ENCODE data around the gene APIP.

The APIP gene

DNA sequence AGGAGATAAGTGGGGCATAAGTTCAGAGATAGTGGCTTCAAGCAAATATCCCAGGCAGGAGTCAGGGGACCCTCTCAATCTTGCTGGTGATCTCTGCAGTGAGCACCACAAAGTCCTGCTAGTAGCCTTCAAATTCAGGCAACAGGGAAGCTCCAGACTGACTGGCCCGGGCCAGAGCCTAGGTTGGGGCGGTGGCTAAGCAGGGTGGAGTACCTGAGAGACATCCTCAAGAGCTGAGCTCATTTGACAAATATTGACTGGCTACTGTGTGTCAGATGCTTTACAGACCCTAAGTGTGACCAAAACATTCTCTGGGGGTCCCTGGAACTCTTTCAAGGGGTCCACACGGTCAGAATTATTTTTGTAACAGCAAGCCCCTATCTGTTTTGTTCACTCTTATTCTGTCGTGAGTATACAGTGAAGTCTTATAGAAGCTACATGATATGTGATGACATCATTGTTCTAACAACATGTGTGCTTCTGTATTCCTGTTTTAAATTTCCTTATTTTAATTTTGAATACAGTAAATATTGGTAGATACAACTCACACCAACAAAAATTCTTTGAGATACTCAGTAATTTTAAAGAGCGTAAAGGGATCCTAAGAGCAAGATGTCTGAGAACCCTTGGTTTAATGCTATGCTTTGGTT lies 71.6 kb downstream of the APIP start:
- Histone ChIP-seq H3K27ac (no peak overlapping the region), H3K4me3 (ENCODE audit: low read depth, low read length) (no peak overlapping the region), H3K27me3 (ENCODE audit: insufficient read depth, low read depth, severe bottlenecking) (no peaks in the 10 kb centered on the region), H3K36me3 (no peaks in the 10 kb centered on the region), H3K9me3 (ENCODE audit: severe bottlenecking) (no peaks in the 10 kb centered on the region)
- no peak for DNase-seq
- TF ChIP-seq, protein P1, sequence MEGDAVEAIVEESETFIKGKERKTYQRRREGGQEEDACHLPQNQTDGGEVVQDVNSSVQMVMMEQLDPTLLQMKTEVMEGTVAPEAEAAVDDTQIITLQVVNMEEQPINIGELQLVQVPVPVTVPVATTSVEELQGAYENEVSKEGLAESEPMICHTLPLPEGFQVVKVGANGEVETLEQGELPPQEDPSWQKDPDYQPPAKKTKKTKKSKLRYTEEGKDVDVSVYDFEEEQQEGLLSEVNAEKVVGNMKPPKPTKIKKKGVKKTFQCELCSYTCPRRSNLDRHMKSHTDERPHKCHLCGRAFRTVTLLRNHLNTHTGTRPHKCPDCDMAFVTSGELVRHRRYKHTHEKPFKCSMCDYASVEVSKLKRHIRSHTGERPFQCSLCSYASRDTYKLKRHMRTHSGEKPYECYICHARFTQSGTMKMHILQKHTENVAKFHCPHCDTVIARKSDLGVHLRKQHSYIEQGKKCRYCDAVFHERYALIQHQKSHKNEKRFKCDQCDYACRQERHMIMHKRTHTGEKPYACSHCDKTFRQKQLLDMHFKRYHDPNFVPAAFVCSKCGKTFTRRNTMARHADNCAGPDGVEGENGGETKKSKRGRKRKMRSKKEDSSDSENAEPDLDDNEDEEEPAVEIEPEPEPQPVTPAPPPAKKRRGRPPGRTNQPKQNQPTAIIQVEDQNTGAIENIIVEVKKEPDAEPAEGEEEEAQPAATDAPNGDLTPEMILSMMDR (IDR thresholded peaks at IDR 0.05; ENCODE audit: low read depth, low read length), result no peak

DNA sequence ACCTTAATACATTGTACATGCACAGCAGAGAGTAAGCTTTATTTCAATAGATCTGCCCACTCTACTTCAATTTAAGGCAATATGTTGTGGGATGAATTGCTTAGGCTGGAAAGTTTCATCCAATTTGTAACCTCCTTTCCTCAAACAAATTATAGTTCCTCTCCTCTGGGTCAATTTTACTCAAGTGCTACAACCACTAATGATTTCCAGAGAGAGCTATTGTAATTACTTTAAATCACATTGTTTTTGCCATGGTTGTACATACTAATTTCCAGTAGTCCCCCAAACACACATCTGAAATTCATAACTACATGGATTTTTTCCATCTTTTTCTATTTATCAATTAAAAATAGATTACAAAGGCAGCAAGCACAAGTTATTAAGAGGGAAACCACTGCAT lies 72.9 kb downstream of the APIP start:
- Histone ChIP-seq H3K9me3 (ENCODE audit: severe bottlenecking) (no peaks in the 10 kb centered on the region), H3K36me3 (no peaks in the 10 kb centered on the region), H3K27me3 (ENCODE audit: insufficient read depth, low read depth, severe bottlenecking) (no peaks in the 10 kb centered on the region), H3K4me3 (ENCODE audit: low read depth, low read length) (no peak overlapping the region), H3K27ac (no peak overlapping the region)
- TF ChIP-seq, protein P1 (IDR thresholded peaks at IDR 0.05; ENCODE audit: low read depth, low read length), result no peak
- no peak for DNase-seq

DNA sequence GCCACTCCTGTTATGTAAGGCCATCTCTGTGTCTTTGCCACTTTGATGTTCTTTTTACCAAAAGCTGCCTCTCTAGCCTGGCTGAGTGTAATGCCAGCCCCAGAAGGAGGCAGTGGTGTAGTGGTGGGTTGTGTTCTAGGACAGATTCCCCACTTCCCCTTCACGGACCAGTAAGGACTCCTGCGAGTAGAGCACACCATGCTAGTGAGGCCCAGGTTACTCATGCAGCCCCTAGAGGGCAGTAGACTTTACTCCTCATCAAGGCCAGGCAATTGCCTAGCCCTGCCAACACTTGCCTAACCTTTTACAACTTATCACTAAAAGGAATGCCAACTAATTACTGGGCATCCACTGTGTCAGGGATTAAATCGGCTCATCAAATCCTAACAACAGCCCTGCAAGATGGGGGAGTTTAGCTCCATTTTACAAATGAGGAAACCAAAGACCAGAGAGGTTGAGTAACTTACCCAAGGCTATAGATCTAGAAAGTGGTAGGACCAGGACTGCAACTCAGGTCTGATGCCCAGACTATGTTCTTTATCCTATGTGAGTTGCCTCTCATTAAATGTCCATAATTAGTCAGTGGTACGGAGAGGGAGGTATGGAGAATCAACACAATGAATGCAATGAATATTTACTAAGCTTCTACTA lies 75.3 kb downstream of the APIP start:
- Histone ChIP-seq H3K27ac (no peak overlapping the region), H3K9me3 (ENCODE audit: severe bottlenecking) (no peaks in the 10 kb centered on the region), H3K27me3 (ENCODE audit: insufficient read depth, low read depth, severe bottlenecking) (no peaks in the 10 kb centered on the region), H3K36me3 (no peaks in the 10 kb centered on the region), H3K4me3 (ENCODE audit: low read depth, low read length) (no peak overlapping the region)
- DNase-seq, result peak; percentile 37
- TF ChIP-seq, protein P1 (IDR thresholded peaks at IDR 0.05; ENCODE audit: low read depth, low read length), result peak; percentile 78

DNA sequence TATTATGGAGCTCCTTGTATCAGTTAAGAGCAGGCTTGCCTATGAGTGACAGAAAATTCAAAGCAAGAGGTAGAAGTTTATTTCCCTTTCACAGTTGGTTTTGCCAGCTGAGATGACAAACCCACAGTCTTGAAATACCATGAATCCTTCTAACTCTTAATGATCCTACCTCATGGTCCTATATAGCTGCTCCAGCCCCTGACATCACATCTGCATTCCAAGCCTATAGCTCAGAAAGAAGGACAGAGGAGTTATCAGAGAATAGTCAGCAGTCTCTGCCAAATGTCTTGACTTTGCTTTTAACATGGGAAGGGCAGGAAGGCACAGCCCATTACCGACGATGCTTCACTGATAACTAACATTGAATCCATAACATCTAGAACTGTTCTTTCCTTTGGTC lies 76.2 kb downstream of the APIP start:
- Histone ChIP-seq H3K36me3 (no peaks in the 10 kb centered on the region), H3K27ac (no peak overlapping the region), H3K27me3 (ENCODE audit: insufficient read depth, low read depth, severe bottlenecking) (no peaks in the 10 kb centered on the region), H3K9me3 (ENCODE audit: severe bottlenecking) (no peaks in the 10 kb centered on the region), H3K4me3 (ENCODE audit: low read depth, low read length) (no peak overlapping the region)
- TF ChIP-seq, protein P1 (IDR thresholded peaks at IDR 0.05; ENCODE audit: low read depth, low read length), result no peak
- no peak for DNase-seq

DNA sequence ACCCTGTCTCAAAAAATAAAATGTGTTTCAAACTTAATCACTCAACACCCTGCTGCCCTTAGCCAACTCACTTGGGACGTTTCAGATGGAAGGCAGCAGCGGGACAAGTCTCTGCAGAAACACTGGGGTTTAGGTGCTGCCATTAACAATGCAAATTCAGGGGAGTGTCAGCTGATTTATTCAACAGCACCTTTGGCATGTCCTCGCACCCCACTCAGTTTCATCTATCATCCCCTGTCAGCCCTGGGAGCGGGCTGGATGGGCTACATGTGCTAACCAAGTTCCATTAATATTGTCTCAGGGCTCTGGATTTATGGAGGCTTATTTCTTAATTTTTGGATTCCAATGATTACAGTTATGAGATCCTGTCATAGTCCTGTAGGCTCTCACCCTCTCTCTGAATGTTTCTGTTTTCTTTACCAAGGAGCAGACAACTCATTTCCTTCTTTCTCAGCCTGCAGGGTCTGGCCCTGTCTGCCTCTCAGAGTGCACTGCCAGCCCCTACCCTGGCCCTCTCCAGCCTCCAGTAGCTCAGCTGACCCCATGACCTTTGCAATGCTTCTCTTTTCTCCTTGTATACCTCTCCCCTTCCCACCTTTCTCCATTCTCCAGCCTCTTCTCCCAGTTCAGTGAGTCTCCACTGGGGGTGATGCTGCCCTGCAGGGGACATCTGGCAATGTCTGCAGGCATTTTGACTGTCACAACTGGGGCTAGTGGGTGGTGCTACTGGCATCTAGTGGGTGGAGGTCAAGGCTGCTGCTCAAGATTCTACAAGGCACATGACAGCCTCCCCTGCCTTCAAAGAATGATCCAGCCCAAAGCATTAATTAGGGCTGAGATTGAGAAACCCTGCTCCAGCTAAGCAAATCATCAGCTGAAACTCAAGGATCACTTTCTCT lies 79.0 kb downstream of the APIP start:
- Histone ChIP-seq H3K4me3 (ENCODE audit: low read depth, low read length) (no peak overlapping the region), H3K36me3 (no peaks in the 10 kb centered on the region), H3K27me3 (ENCODE audit: insufficient read depth, low read depth, severe bottlenecking) (no peaks in the 10 kb centered on the region), H3K9me3 (ENCODE audit: severe bottlenecking) (no peaks in the 10 kb centered on the region), H3K27ac (no peak overlapping the region)
- TF ChIP-seq, protein P1 (IDR thresholded peaks at IDR 0.05; ENCODE audit: low read depth, low read length), result 0 out of 2 replicates have a peak, but pooled peaks have one; percentile 21
- DNase-seq, result peak; percentile 10

Measured in WERI-Rb-1 (cell line).